WTC11 (cell line): ENCODE data around the gene FAM107A.

Source experiments
- CTCF ChIP-seq: fragments of 200-600 bp; IDR thresholded peaks from 2 replicates; pipeline ENCODE4 v1.8.0; 2022; ENCODE audit warnings: antibody characterized with exemption
- E2F1 ChIP-seq: sonication (generic); formaldehyde crosslinking; IDR thresholded peaks from 2 replicates; pipeline ENCODE4 v1.8.0; 2022; ENCODE audit warnings: mild to moderate bottlenecking, missing genetic modification reagents
- ELF4 ChIP-seq: sonication (generic); formaldehyde crosslinking; IDR thresholded peaks from 2 replicates; pipeline ENCODE4 v1.8.1; 2022; ENCODE audit warnings: low read depth, mild to moderate bottlenecking, moderate library complexity, missing genetic modification reagents
- RORB ChIP-seq: fragments of 250-450 bp; sonication (Bioruptor Pico); IDR thresholded peaks from 2 replicates; pipeline ENCODE4 v1.9.0; 2021; ENCODE audit warnings: mild to moderate bottlenecking
- ZNF317 ChIP-seq: sonication (generic); formaldehyde crosslinking; IDR thresholded peaks from 2 replicates; pipeline ENCODE4 v1.8.1; 2023; ENCODE audit warnings: low read depth, mild to moderate bottlenecking, moderate library complexity, missing genetic modification reagents, borderline replicate concordance
- TF ChIP-seq, protein P1 (sequence below): sonication (generic); formaldehyde crosslinking; IDR thresholded peaks from 2 replicates; pipeline ENCODE4 v1.8.0; 2022; ENCODE audit warnings: mild to moderate bottlenecking, missing genetic modification reagents

DNA sequence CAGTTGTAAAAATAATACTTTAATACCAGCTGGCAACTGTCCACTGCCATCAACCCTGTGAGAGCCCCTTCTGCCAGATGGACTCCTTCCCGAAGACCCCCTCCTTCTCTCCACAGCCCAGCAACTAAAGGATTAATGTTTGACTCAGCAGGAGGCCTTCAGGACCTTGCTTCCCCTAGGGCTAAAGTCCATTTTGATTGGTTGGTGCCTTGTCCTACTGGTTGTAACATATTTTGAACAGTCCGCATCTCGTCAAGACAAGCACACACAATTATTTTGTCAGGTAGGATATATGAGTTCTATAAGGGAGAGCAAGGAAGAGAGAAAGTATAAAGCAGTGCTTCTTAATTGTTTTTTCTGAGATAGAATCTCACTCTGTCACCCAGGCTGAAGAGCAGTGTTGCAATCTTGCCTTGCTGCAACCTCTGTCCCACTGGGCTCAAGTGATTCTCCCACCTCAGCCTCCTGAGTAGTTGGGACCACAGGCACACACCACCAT, 58.9 kb downstream of the FAM107A start:
- TF ChIP-seq ZNF317, result no peak
- TF ChIP-seq CTCF, result no peak
- TF ChIP-seq, protein P1, sequence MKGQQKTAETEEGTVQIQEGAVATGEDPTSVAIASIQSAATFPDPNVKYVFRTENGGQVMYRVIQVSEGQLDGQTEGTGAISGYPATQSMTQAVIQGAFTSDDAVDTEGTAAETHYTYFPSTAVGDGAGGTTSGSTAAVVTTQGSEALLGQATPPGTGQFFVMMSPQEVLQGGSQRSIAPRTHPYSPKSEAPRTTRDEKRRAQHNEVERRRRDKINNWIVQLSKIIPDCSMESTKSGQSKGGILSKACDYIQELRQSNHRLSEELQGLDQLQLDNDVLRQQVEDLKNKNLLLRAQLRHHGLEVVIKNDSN, result no peak
- TF ChIP-seq E2F1, result no peak
- no peak for TF ChIP-seq RORB
- no peak for TF ChIP-seq ELF4
